Measurements from ENCODE around the gene SCN5A.

Gene SCN5A

DNA sequence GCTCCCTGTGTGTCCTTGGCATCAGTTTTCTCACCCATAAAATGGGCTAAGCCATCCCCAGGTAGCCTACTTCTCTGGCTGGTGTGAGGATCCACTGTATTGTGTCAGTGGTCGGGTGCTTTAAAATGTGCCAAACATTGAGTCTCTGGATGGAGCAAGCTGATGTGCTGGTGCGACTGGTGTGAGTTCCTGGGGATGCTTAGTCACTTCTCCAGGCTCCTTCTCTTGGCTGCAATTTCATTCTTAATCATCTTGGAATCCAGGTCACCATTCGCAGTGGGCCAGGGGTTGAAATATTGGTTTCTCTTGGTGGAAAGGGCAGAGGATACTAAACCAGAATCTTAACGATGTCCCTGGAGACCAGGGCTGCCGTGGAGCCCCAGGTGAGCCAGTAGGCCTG is 29.3 kb downstream of the SCN5A start:
- DNase-seq, result no peak

GRCh38 chr3:38618343-38618742 is 31.1 kb downstream of the SCN5A start:
- no peak for DNase-seq

GRCh38 chr3:38617586-38617985 is 31.9 kb downstream of the SCN5A start:
- DNase-seq, result no peak

DNA sequence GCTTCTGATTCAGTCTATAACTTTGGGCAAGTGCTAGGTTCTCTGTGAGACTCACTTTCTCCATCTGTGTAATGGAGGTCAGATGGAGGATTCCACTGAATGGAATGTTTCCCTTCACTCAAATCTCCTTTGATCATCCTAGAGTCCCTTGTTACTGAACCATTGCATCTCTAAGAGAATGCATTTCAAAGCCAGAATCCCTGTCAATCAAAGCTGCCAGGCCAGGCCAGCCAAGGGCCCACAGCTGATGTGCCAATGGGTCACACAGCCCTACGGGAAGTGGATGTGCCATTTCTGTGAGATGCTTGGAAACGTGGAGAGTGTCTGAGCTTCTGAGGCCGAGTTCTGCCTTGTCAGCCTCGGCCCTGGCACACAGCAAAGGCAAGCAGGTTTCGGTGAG is 32.4 kb downstream of the SCN5A start:
- DNase-seq, result no peak

- DNase-seq, result no peak
These were observed 32.8 kb downstream of the SCN5A start for GRCh38 chr3:38616658-38617057.

- no peak for DNase-seq
These were observed 33.4 kb downstream of the SCN5A start for GRCh38 chr3:38616111-38616510.

DNA sequence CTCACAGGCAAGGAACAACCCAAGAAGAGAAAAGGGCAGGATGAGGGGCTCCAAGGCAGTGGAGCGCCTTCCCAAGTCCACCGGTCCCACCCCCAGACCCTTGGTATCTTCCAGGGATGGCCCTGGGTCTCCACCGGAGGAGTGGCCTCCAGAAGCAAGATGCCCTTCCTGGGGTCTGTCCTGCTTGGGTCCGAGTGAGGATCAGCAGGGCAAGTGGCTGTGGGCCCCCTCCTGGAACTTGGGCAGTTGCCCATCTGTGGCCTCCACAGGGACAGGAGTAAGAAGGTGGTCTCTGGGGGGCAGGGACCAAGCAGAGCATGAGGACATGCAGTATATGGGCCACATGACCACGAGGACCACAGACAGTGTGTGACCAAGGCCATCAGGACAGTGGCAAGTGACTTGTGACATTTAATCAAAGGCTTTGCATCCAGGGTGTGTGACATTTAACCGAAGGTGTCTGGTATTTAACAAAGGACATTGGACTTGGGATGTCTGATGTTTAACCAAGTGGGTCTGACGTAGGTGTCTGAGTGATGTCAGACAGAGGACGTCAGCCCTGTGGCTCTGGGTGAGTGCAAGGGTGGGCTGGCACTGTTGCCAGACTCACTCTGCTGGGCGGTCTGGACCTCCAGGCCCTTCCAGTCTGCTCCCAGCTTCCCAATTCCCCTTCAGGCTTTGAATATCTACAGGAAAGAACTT is 34.7 kb downstream of the SCN5A start:
- no peak for DNase-seq

DNA sequence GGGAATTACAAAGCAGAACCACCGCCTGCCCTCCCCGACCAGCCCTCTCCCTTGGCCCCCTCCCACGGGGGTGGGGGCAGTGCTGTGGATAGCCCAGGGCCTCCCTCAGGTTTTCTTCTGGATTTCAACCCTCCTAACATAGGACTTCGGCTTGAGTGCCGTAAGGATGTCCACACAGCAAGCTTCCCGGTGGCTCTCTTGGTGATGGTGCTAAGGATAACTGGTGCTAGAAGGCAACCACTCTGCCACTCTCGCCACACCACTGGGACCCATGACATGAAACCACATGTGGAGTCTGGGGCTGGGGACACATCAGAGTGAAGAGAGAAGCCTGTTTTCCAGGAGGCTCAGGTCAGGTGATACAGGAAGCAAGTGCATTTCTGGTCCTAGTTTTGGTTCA is 35.4 kb downstream of the SCN5A start:
- no peak for DNase-seq

- no peak for DNase-seq
These were observed 36.1 kb downstream of the SCN5A start for GRCh38 chr3:38613426-38613825.

DNA sequence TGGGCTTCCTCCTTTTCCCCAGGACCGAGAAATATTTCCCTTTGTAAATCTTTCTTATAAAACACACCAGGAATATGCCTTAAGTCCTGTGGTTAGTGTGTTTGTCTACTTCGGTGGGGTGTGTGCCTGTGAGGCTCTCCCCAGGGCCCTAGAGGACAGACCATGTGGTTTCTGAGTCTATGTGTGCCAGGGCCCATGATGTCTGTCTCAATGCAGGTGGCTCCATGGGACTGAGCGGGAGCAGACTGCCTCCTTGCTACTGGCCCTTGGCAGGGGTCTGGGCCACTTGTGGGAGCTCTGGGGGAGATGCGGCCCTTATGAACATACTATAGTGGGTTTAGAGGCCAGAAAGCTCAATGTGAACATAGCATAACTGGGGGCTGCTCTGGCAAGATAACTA is 37.6 kb downstream of the SCN5A start:
- DNase-seq, result no peak

GRCh38 chr3:38610934-38611333 is 38.6 kb downstream of the SCN5A start:
- DNase-seq, result no peak

- no peak for DNase-seq
These were observed 39.1 kb downstream of the SCN5A start for GRCh38 chr3:38610436-38610835.

DNA sequence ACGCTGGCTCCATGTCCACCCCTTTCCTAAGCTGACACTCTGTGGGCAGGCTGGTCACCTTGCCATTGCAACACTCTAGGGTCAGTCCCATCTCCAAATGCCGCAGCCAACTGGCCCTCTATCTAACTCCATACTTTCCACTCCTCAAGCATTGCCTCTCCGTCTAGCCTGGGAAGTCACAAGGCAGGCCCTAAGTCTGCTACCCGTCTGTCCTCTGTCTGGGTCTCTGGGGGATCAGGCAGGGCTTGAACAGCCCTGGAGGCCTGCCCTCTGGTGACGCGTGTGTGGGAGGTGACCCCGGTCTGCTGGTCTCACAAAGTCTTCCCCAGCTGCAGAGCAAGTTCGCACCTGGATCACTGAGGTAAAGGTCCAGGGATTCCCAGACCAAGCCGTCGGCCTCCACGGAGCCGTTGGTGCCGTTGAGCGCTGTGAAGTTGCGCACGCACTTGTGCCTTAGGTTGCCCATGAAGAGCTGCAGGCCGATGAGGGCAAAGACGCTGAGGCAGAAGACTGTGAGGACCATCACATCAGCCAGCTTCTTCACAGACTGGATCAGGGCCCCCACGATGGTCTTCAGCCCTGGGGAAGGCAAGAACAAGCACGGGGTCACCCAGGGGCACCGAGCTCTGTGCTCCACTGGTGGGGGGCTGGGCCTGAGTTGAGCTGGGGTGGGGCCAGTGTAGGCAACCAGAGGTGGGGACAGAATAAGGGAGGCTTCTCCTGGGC is 39.9 kb downstream of the SCN5A start:
- DNase-seq, result no peak

- DNase-seq, result no peak
These were observed 40.5 kb downstream of the SCN5A start for GRCh38 chr3:38608961-38609360.

DNA sequence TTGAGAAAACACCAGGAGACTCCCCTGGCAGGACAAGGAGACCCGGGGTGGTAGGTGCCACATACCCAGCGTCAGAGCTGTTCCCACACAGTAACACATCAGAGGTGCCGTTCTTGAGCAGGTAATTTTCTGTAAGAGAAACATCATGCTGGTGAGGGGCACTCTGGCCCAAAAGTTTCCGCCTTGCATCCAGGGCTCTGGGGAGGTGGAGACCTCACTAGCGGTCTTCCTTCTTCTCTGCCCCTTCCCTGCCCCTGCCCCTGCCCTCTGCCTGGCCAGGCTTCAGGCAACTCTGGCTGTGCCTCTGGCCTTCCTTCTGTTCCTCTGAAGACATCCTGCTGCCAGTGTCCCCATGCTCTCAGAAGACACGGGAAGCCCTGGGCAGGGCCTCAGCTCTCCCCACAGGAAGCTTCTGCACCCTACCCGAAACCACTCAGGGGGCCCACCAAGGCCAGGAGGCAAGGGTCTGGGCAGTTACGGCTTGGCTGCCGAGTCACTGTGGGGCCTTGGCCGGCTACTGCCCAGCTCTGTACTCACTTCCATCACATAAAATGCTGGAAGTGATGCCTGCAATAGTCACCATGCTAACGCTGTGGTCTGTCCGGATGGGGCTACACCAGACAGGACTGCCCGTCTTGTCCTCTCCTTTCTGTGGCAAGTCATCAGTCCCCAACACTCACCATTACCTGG is 41.3 kb downstream of the SCN5A start:
- no peak for DNase-seq

DNA sequence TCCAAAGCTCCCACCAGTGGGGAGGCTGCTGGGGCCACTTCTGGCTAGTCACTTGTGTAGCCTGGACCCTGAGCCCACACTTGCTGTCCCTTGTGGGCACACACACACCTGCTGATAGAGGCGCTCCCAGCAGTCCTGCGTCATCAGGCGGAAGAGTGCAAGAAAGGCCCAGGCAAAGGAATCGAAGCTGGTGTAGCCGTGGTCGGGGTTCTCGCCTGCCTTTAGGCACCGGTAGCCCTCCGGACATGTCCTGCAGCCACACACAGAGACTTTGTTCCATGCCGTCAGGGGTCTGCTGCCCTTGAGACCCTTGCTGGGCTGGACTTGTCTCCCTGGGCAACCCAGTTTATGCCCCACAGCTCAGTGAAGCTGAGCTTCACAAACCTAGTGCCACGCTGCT is 42.9 kb downstream of the SCN5A start:
- DNase-seq, result no peak

DNA sequence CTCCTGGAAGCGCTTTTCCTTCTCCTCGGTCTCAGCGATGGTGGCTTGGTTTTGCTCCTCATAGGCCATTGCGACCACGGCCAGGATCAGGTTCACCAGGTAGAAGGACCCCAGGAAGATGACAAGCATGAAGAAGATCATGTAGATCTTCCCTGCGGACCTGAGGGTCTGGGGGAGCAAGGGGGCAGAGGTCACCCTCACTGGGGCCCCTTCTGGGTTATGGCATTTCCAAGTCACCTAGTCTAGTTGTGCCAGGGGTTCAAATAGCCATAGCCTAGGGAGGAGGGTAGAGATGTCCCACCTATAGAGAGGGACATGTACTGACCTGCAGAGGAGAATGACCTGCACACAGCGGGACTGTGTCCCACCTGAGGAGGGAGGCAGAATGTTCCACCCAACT is 43.5 kb downstream of the SCN5A start:
- DNase-seq, result no peak

- DNase-seq, result no peak
These were observed 45.2 kb downstream of the SCN5A start for GRCh38 chr3:38604246-38604645.

DNA sequence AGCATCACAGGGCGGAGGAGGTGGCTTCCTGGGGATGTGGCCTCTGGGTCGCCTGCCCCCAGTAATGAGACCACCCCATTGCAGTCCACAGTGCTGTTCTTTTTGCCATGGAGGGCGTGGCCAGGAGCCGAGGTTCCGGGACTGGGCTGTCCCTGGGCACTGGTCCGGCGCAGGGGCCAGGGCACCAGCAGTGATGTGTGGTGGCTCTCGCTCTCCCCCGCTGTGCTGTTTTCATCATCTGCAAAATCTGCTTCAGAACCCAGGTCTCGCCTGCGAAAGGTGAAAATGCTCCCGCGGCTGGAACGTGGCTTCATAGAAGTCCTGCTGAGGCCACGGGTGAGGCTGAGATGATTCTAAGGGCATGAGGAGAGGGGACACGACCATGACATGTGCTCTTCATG is 45.8 kb downstream of the SCN5A start:
- no peak for DNase-seq

DNA sequence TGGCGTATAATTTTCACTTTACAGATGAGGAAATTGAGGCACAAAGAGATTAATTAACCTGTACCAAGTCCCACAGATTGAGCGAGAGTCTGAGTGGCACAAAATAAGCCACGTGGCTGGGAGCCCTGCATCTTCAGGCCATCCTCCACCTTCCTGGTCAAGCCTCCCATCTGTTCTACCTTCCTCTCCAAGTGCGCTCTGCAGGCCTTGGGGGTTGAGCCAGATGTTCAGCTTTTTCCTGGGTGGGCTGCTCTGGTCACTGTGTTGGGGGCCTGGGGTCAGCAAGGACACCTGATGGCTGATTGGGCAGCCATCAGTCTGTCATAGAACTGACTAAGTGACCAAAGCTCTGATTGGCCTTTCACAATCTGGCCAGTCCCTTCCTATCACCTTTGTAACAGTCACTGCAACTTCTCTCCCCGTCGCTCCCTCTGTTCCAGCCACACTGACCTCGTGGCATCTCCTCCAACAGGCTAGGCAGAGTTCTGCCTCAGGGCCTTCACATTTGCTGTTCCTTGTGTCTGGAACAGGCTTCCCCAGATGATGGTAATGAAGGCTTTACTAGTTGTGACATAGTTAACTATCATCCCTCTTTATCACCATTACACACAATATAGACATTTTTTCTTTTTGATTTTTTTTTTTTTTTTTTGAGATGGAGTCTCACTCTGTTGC is 46.8 kb downstream of the SCN5A start:
- no peak for DNase-seq

- DNase-seq, result no peak
These were observed 47.4 kb downstream of the SCN5A start for GRCh38 chr3:38601956-38602550.

DNA sequence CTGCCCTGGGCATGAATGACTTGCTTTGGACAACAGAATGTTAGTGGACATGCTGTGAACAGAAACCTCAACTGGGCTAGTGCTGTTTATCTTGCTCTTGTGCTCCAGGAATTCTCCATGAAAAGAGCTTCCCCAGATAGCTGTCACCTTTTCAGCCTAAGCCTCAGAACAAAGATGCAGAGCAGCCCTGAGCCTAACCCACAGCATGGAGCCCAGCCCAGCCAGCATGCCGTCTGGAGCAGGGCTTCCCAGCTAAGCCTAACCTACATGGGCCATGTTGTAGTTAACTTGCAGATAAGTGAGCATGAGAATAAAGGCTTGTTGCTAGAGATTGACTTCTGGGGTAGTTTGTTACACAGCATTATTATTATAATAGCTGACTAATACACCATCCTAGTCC is 48.9 kb downstream of the SCN5A start:
- no peak for DNase-seq

DNA sequence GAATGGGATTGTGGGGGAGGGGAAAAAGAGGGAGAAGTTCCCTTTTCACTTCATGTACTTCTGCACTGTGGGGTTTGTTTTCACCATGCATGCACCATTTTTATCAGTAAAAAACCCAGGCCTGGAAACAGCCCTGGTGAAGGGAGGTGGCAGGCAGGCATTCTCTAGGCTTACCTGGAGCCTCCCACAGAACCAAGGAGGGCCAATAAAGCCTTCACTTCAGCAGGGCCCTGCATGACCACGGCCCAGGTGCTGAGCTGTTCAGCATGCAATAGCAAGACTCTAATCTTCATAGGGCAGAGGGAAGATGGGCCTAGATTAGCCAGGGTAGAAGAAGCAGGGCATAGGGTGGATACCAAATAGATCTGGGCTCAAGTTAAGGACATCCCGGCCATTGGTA is 49.6 kb downstream of the SCN5A start:
- DNase-seq, result no peak
